ENCODE data around the gene FZD8. TPM values are rescaled to one million over a fixed set of nuclear protein-coding genes. Genes with fewer than 3 reads are reported as not detected.

Gene FZD8
- polyA plus RNA-seq, 3 donors = 0.04 to 0.24 TPM; not detected in 1

GRCh38 chr10:35632027-35632426, 10.1 kb downstream of the FZD8 start:
- H3K4me1 ChIP-seq (ENCODE audit: control insufficient read depth in 1 of 2, insufficient read depth in 2 of 2, low read length in 2 of 2) = no peaks in the 10 kb centered on the region
- H3K4me2 ChIP-seq (replicated peaks; ENCODE audit: extremely low read depth, low read length, poor library complexity, severe bottlenecking) = no peak overlapping the region
- intact Hi-C loops (cut with micrococcal nuclease) = no loop called here
- Mint-ChIP-seq H3K9me3 (no peaks in the 10 kb centered on the region), H3K27ac (no peak overlapping the region), H3K27me3 (ENCODE audit: low read depth in 3 of 3) (peaks cover 19 to 25% (median 21%) of the 10 kb centered on the region in 3 donors), H3K36me3 (no peaks in the 10 kb centered on the region), H3K4me3 (no peak overlapping the region), H3K4me1 (no peaks in the 10 kb centered on the region)
- DNase-seq = no peak
- H4K20me1 ChIP-seq (ENCODE audit: insufficient read depth, low read length) = no peaks in the 10 kb centered on the region
- H3K4me3 ChIP-seq (replicated peaks in 1 of 3; ENCODE audit: low read depth in 2 of 3, low read length in 3 of 3) = no peak overlapping the region
- H3K79me2 ChIP-seq (ENCODE audit: insufficient read depth, low read length) = no peaks in the 10 kb centered on the region
- no peak overlapping the region for H3K27ac ChIP-seq (ENCODE audit: low read depth in 1 of 2, low read length in 2 of 2)
- H3K9me3 ChIP-seq (replicated peaks in 1 of 2; ENCODE audit: control insufficient read depth in 1 of 2, insufficient read depth in 1 of 2, low read length in 2 of 2) = no peaks in the 10 kb centered on the region
- no peak overlapping the region for H2AFZ ChIP-seq (ENCODE audit: insufficient read depth, low read depth, low read length, poor library complexity, severe bottlenecking)
- H3K36me3 ChIP-seq (replicated peaks in 1 of 2; ENCODE audit: control insufficient read depth in 1 of 2, insufficient read depth in 2 of 2, low read length in 2 of 2) = no peaks in the 10 kb centered on the region
- no peak overlapping the region for H3K9ac ChIP-seq (ENCODE audit: insufficient read depth, low read length, poor library complexity, severe bottlenecking)
- peaks cover 12 to 15% of the 10 kb centered on the region in 2 donors for H3K27me3 ChIP-seq (ENCODE audit: control insufficient read depth in 2 of 2, insufficient read depth in 2 of 2, low read length in 2 of 2)
- no peak for TF ChIP-seq CTCF (IDR thresholded peaks at IDR 0.05)

GRCh38 chr10:35631404-35631803, 10.7 kb downstream of the FZD8 start:
- WGBS (ENCODE audit: insufficient coverage) = 50% methylated on average over 1 of the region's 1 CpG
- Histone ChIP-seq H4K20me1 (ENCODE audit: insufficient read depth, low read length) (no peaks in the 10 kb centered on the region), H3K79me2 (ENCODE audit: insufficient read depth, low read length) (no peaks in the 10 kb centered on the region), H3K36me3 (replicated peaks in 1 of 2; ENCODE audit: control insufficient read depth in 1 of 2, insufficient read depth in 2 of 2, low read length in 2 of 2) (no peaks in the 10 kb centered on the region), H3K27me3 (ENCODE audit: control insufficient read depth in 2 of 2, insufficient read depth in 2 of 2, low read length in 2 of 2) (peaks cover 6 to 8% of the 10 kb centered on the region in 2 donors), H2AFZ (ENCODE audit: insufficient read depth, low read depth, low read length, poor library complexity, severe bottlenecking) (no peak overlapping the region), H3K4me2 (replicated peaks; ENCODE audit: extremely low read depth, low read length, poor library complexity, severe bottlenecking) (no peak overlapping the region), H3K4me1 (ENCODE audit: control insufficient read depth in 1 of 2, insufficient read depth in 2 of 2, low read length in 2 of 2) (no peaks in the 10 kb centered on the region), H3K9ac (ENCODE audit: insufficient read depth, low read length, poor library complexity, severe bottlenecking) (no peak overlapping the region), H3K27ac (ENCODE audit: low read depth in 1 of 2, low read length in 2 of 2) (no peak overlapping the region), H3K4me3 (replicated peaks in 1 of 3; ENCODE audit: low read depth in 2 of 3, low read length in 3 of 3) (no peak overlapping the region), H3K9me3 (replicated peaks in 1 of 2; ENCODE audit: control insufficient read depth in 1 of 2, insufficient read depth in 1 of 2, low read length in 2 of 2) (no peaks in the 10 kb centered on the region)
- Mint-ChIP-seq H3K9me3 (no peaks in the 10 kb centered on the region), H3K27me3 (ENCODE audit: low read depth in 3 of 3) (peaks cover 14 to 18% (median 15%) of the 10 kb centered on the region in 3 donors), H3K4me1 (no peaks in the 10 kb centered on the region), H3K36me3 (no peaks in the 10 kb centered on the region), H3K4me3 (no peak overlapping the region), H3K27ac (no peak overlapping the region)
- intact Hi-C loops (cut with micrococcal nuclease) = no loop called here
- TF ChIP-seq CTCF (IDR thresholded peaks at IDR 0.05) = no peak
- DNase-seq = no peak
